Measurements from ENCODE around the gene RUFY1.
"Not testable (repeated sequence)": the region's sequence is repeated elsewhere in the genome, so short reads cannot be mapped to it uniquely, and the experiment has no call there.

DNA sequence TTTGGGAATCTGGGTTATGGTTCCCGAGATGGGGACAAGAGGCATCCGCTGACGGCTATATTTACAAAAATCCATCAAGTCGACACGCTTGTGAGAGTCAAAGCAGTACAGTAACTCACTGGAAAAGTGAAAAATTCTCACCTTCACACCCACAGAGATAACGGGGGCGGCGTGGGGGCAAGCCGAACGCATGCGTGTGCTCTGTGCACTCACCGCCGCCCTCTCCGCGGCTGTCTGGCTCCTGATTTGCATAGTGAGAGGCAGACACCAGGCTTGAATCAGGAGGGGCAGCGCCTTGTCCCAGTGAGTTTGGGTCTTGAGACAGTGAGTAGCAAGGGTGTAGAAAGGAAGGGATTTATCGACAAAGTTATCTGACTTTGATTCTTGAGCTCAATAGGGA, 32.0 kb upstream of the RUFY1 start:
- TF ChIP-seq, protein P1, sequence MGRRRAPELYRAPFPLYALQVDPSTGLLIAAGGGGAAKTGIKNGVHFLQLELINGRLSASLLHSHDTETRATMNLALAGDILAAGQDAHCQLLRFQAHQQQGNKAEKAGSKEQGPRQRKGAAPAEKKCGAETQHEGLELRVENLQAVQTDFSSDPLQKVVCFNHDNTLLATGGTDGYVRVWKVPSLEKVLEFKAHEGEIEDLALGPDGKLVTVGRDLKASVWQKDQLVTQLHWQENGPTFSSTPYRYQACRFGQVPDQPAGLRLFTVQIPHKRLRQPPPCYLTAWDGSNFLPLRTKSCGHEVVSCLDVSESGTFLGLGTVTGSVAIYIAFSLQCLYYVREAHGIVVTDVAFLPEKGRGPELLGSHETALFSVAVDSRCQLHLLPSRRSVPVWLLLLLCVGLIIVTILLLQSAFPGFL (CRISPR knock-in tag; IDR thresholded peaks at IDR 0.05) = not testable (repeated sequence)
- not testable (repeated sequence) for TF ChIP-seq MEF2A (IDR thresholded peaks at IDR 0.05; ENCODE audit: control insufficient read depth, low read depth, low read length); SMARCC2 (IDR thresholded peaks at IDR 0.05; ENCODE audit: low read depth); CBX8 (IDR thresholded peaks at IDR 0.05; ENCODE audit: borderline replicate concordance, extremely low read depth, low read depth, low read length, poor library complexity, severe bottlenecking); MEIS2 (IDR thresholded peaks at IDR 0.05; ENCODE audit: partially characterized antibody); HDAC8 (tag; IDR thresholded peaks at IDR 0.05); CEBPB (tag; IDR thresholded peaks at IDR 0.05); POLR3A (IDR thresholded peaks at IDR 0.05; ENCODE audit: borderline replicate concordance, extremely low read depth, insufficient read depth, insufficient read length)
- TF ChIP-seq, protein P2, sequence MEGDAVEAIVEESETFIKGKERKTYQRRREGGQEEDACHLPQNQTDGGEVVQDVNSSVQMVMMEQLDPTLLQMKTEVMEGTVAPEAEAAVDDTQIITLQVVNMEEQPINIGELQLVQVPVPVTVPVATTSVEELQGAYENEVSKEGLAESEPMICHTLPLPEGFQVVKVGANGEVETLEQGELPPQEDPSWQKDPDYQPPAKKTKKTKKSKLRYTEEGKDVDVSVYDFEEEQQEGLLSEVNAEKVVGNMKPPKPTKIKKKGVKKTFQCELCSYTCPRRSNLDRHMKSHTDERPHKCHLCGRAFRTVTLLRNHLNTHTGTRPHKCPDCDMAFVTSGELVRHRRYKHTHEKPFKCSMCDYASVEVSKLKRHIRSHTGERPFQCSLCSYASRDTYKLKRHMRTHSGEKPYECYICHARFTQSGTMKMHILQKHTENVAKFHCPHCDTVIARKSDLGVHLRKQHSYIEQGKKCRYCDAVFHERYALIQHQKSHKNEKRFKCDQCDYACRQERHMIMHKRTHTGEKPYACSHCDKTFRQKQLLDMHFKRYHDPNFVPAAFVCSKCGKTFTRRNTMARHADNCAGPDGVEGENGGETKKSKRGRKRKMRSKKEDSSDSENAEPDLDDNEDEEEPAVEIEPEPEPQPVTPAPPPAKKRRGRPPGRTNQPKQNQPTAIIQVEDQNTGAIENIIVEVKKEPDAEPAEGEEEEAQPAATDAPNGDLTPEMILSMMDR (IDR thresholded peaks at IDR 0.05 in 2 of 3, conservative IDR thresholded peaks at IDR 0.05 in 1 of 3; ENCODE audit: insufficient read depth in 2 of 3, low read depth in 1 of 3, low read length in 3 of 3) = not testable (repeated sequence)
- TF ChIP-seq, protein P3, sequence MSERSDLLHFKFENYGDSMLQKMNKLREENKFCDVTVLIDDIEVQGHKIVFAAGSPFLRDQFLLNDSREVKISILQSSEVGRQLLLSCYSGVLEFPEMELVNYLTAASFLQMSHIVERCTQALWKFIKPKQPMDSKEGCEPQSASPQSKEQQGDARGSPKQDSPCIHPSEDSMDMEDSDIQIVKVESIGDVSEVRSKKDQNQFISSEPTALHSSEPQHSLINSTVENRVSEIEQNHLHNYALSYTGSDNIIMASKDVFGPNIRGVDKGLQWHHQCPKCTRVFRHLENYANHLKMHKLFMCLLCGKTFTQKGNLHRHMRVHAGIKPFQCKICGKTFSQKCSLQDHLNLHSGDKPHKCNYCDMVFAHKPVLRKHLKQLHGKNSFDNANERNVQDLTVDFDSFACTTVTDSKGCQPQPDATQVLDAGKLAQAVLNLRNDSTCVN (CRISPR knock-in tag; IDR thresholded peaks at IDR 0.05) = not testable (repeated sequence)
